Activated CD8-positive, alpha-beta memory T cell treated with anti-CD3 and anti-CD28 coated beads, Interleukin-2, amount 50 U/mL, for 48 hours (primary cell): ENCODE data around the gene SCYL3.

Experiments used
- DNase-seq: peaks from one replicate; pipeline ENCODE4 v3.0.0-alpha.2; 2020

Gene SCYL3

DNA sequence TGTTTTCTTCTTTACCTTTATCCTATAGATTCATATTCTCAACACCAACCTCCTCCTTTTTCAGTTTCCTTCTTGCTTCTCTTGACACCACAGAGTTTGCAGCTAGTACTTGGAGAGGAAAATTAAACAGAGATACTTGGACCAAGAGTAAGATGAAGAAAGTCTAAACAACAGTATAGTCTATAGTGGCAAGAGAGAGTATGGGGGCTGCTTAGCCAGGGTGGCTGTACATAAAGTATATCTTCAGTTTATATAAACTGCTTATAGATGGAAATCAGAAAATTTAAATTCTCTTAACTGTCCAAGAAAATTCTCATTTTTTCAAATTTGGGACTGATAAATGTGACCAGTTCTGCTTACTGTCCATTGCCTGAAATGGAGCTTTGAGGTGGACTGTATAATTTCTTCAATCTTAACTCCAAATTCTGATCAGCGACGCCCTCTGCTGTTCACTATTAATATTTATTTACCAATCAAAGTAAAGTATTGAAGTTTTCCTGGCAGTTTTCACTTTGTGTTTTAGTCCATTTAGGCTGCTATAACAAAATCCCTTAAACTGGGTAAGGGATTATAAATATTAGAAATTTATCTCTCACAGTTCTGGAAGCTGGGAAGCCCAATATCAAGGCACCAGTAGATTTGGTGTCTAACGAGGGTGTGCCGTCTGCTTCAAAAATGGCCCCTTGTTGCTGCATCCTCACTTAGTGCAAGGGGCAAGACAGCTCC, 84.2 kb downstream of the SCYL3 start:
- no peak for DNase-seq

DNA sequence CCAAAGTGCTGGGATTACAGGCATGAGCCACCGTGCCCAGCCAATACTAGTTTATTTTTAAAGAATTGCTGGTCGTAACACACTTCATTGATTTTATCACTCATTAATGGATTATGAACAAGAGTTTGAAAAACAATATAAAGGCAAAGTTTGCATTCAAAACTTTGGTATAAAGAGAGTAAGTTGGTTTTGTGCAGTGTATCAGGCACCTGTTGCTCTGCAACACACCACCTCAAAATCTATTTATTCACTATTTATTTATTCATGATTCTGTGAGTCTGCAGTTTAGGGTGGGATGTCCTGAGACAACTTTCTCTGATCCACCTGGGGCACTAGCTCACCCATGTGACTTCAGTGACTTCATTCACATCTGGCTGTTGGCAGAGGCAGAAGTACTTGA, 88.8 kb downstream of the SCYL3 start:
- no peak for DNase-seq

DNA sequence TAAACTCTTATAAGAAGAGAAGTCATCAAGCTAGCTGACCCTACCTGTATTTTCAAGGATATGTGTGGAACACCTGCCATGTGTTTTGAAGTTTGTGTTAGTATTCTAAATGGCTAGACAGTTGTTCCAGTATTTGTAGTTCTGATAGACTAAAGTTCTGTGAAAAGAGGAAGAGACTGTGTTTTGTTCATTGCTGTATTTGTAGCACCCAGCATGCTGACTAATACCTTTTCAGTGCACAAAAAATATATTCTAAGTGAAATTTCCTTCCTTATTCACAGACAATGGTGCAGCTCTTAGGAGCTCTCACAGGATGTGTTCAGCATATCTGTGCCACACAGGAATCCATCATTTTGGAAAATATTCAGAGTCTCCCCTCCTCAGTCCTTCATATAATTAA, 90.8 kb downstream of the SCYL3 start:
- no peak for DNase-seq
